Measurements from ENCODE around the gene ZNF107. TPM values are rescaled to one million over a fixed set of nuclear protein-coding genes. Genes with fewer than 3 reads are reported as not detected.

ZNF107 gene
- total RNA-seq, result 10 to 100 TPM; 14.4 to 22.8 (median 16.5) TPM

- peaks cover 22% of the 10 kb centered on the region for H3K4me1 ChIP-seq
- no peaks in the 10 kb centered on the region for H3K36me3 ChIP-seq
- peak; percentile 95 to 96 for DNase-seq (ENCODE audit: low spot score in 2 of 2)
- H3K9me3 ChIP-seq, result no peaks in the 10 kb centered on the region
- no peaks in the 10 kb centered on the region for H3K27me3 ChIP-seq
- H3K4me3 ChIP-seq, result peak within 1 kb of the TSS; percentile 79
- H3K27ac ChIP-seq, result peak within 1 kb of the TSS; percentile 74
- WGBS, result under 1% methylated on average over 32 of the region's 37 CpGs
- TF ChIP-seq POLR2AphosphoS5 (IDR thresholded peaks at IDR 0.05), result peak in 1 of 3 donors; percentile 6
- no peak for TF ChIP-seq CTCF (IDR thresholded peaks at IDR 0.05)
- TF ChIP-seq POLR2A (IDR thresholded peaks at IDR 0.05), result peak in 1 of 2 donors; percentile 69
- TF ChIP-seq EP300 (IDR thresholded peaks at IDR 0.05), result no peak
Measured at GRCh38 chr7:64665980-64666662, at the start of gene ZNF107. ZNF107 (plus strand) TSS chr7:64666133; CDS start chr7:64666283, 150 bp downstream.

GRCh38 chr7:64618785-64619456 is 47.0 kb upstream of the ZNF107 start:
- no peak for DNase-seq (ENCODE audit: low spot score in 2 of 2)
- Histone ChIP-seq H3K4me3 (no peak overlapping the region), H3K27me3 (no peaks in the 10 kb centered on the region), H3K4me1 (no peaks in the 10 kb centered on the region), H3K36me3 (no peaks in the 10 kb centered on the region), H3K27ac (no peak overlapping the region), H3K9me3 (no peaks in the 10 kb centered on the region)
- 30% methylated on average over 6 of the region's 6 CpGs for WGBS
- TF ChIP-seq CTCF (IDR thresholded peaks at IDR 0.05), result peak; percentile 37 to 48
- no peak for TF ChIP-seq EP300 (IDR thresholded peaks at IDR 0.05)
- TF ChIP-seq POLR2AphosphoS5 (IDR thresholded peaks at IDR 0.05), result no peak
- no peak for TF ChIP-seq POLR2A (IDR thresholded peaks at IDR 0.05)

- Histone ChIP-seq H3K4me3 (no peak overlapping the region), H3K4me1 (no peaks in the 10 kb centered on the region), H3K27ac (no peak overlapping the region), H3K27me3 (no peaks in the 10 kb centered on the region), H3K9me3 (no peaks in the 10 kb centered on the region), H3K36me3 (no peaks in the 10 kb centered on the region)
- no peak for DNase-seq (ENCODE audit: low spot score in 2 of 2)
- TF ChIP-seq EP300 (IDR thresholded peaks at IDR 0.05), result no peak
- no peak for TF ChIP-seq POLR2A (IDR thresholded peaks at IDR 0.05)
- no peak for TF ChIP-seq POLR2AphosphoS5 (IDR thresholded peaks at IDR 0.05)
- no peak for TF ChIP-seq CTCF (IDR thresholded peaks at IDR 0.05)
- 81% methylated on average over 1 of the region's 1 CpG for WGBS
Measured at GRCh38 chr7:64619705-64620104, 46.2 kb upstream of the ZNF107 start.

- Histone ChIP-seq H3K27me3 (no peaks in the 10 kb centered on the region), H3K27ac (no peak overlapping the region), H3K36me3 (no peaks in the 10 kb centered on the region), H3K4me1 (no peaks in the 10 kb centered on the region), H3K4me3 (no peak overlapping the region), H3K9me3 (no peaks in the 10 kb centered on the region)
- TF ChIP-seq POLR2A (IDR thresholded peaks at IDR 0.05), result no peak
- no peak for TF ChIP-seq CTCF (IDR thresholded peaks at IDR 0.05)
- TF ChIP-seq POLR2AphosphoS5 (IDR thresholded peaks at IDR 0.05), result no peak
- TF ChIP-seq EP300 (IDR thresholded peaks at IDR 0.05), result no peak
- DNase-seq (ENCODE audit: low spot score in 2 of 2), result no peak
- WGBS, result 69% methylated on average over 2 of the region's 2 CpGs
Measured at GRCh38 chr7:64621656-64622055, 44.3 kb upstream of the ZNF107 start.
